ENCODE measurements around the gene GPLD1.

- TF ChIP-seq CTCF (IDR thresholded peaks at IDR 0.05) (no peak), POLR2A (IDR thresholded peaks at IDR 0.05) (no peak), EP300 (IDR thresholded peaks at IDR 0.05) (no peak), POLR2AphosphoS5 (IDR thresholded peaks at IDR 0.05) (no peak)
Observed at GRCh38 chr6:24477070-24477469, 12.3 kb downstream of the GPLD1 start.
